GM18505 (cell line): ENCODE data around the gene QSER1.

Source experiments
- ATAC-seq: cut with Tn5 transposase; IDR thresholded peaks from one replicate; pipeline ENCODE4 v1.9.1; 2021; ENCODE audit not compliant: unreplicated experiment
- POLR2A ChIP-seq: IDR thresholded peaks from 4 replicates; pipeline ENCODE4 v1.6.1; 2011; ENCODE audit warnings: borderline replicate concordance; ENCODE audit not compliant: insufficient read depth, insufficient read length; ENCODE audit errors: extremely low read depth

Gene QSER1

GRCh38 chr11:32895471-32895870, 2.9 kb downstream of the QSER1 start:
- no peak for ATAC-seq
- TF ChIP-seq POLR2A = no peak

DNA sequence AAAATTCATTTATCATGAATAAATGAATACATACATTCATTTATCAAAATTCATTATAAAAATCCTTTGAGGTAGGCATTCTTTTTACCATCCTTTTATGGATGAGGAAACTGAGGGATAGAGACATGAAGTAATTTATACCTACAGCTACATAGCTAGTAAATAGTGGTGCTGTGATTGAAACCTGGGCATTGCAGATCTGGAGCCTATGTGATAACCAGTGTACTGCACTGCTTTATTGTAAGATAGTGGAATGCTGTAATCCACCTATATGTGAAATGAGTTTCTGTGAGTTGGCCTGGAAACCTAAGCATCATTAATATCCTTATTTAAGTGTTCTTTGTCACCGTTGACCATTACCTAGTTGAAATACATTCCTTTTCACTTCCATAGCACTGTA, 4.5 kb downstream of the QSER1 start:
- TF ChIP-seq POLR2A = no peak

DNA sequence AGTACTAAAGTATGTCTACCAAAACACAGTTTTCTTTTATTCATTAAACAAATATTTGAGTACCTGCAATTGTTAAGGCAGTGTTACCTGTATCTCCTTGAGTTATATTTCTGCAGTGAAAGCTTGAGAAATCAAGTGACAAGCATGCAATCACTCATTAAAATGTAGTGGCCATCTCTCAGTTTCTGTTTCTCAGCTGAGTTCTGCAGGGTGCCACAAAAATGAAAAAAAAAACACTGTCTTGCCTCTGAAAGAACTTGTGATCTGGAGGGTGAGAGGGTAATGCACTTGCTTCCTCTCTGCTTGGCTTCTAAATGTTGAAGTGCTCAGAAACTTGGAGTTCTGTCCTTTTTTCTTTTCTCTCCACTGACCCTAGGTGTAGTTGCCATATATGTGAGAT, 6.8 kb downstream of the QSER1 start:
- TF ChIP-seq POLR2A = no peak
- peak; percentile 52 for ATAC-seq

More for the DNA sequence above, 4.5 kb downstream of the QSER1 start:
- no peak for ATAC-seq

DNA sequence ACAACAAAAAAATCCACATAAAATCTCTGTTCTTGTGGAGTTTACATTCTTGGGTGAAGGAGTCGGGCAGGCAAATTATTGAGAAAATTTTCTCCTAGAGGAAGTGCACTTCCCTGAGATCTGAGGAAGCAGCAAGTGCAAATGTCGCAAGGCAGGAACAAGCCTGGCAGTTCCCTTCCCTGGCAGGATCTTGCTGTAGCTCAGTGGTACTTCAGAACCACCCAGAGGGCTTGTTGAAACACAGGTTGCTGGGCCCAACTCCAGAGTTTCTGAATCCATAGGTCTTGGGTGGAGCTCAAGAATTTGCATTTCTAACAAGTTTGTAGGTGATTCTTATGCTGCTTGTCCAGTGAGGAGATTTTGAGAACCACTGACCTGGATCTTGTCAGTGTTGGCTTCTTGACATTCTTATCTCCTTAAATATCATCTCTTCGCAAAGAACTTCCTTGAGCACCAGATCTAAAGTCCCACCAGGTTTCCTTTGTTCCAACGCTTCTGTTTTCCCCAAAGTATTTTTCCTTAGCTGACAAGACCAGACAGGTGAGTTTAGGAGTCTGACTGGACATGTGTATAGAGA, 9.6 kb downstream of the QSER1 start:
- ATAC-seq = no peak
- TF ChIP-seq POLR2A = no peak

- no peak for ATAC-seq
- TF ChIP-seq POLR2A = no peak
Observed at GRCh38 chr11:32905028-32905667, 12.5 kb downstream of the QSER1 start.

DNA sequence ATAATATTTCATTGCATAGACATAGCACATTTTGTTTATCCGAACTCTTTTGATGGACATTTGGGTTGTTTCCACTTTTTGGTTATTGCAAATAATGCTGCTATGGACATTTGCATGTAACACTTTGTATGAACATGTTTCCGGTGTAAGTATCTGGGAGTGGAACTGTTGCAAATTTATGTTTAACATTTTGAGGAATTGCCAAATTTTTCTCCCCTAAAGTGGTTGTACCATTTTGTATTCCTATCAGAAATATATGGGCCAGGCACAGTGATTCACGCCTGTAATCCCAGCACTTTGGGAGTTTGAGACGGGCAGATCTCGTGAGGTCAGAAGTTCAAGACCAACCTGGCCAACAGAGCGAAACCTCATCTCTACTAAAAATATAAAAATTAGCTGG, 16.0 kb downstream of the QSER1 start:
- no peak for TF ChIP-seq POLR2A
- ATAC-seq = no peak

DNA sequence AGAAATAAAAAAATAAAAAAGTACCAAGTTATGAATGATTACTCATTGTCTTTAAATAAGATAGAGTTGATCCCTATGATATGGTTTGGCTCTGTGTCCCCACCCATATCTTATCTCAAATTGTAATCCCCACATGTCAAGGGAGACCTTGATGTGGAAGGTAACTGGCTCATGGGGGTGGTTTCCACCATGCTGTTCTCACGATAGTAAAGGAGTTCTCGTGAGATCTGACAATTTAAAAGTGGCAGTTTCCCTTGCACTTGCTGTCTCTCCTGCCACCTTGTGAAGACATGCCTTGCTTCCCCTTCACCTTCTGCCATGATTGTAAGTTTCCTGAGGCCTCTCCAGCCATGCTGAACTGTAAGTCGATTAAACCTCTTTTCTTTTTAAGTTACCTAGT, 18.8 kb downstream of the QSER1 start:
- no peak for ATAC-seq
- TF ChIP-seq POLR2A = no peak

DNA sequence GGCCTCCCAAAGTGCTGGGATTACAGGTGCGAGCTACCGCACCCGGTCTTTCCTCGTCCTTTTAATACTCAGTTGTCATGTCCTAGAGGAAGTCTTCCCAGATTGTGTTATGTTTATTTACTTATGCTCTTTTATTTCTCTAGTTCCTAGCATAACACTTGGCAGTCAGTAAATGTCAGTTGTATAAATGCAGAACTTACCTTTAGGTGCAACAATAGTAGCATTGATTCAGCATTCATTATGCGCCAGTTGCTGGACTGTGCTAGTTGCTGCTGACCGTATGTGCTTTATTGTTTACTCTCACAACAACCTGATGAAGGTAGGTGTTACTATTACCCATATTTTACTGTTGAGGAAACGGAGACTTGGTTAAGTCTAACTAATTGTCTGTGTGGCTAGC, 20.8 kb downstream of the QSER1 start:
- ATAC-seq = no peak
- TF ChIP-seq POLR2A = no peak

DNA sequence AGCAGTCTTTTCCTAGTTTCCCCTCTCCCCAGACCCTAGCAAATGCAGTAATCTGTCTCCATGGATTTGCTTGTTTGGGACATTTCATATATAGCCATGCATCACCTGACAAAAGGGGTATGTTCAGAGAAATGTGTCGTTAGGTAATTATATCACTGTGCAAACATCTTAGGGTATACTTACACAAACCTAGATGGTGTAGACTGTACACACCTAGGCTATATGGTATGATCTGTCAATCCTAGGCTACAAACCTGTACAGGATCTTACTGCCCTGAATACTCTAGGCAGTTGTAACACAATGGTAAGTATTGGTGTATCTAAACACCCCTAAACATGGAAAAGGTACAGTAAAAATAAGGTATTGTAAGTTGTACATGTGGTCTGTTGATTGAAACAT, 23.8 kb downstream of the QSER1 start:
- ATAC-seq = no peak
- no peak for TF ChIP-seq POLR2A

DNA sequence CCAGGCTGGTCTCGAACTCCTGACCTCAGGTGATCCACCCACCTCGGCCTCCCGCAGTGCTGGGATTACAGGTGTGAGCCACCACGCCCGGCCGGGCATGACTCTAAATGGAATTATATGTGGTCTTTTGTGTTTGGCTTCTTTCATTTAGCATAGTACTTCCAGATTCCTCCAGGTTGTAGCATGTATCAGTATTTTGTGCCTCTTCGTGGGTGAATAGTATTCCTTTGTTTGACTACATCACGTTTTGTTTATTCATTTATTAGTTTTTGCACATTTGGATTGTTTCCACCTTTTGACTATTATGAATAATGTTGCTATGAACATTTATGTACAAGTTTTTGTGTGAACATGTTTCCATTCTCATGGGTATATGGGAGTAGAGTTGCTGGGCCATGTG, 24.4 kb downstream of the QSER1 start:
- no peak for TF ChIP-seq POLR2A
- ATAC-seq = no peak

- TF ChIP-seq POLR2A = no peak
- ATAC-seq = no peak
Observed at GRCh38 chr11:32918427-32918826, 25.8 kb downstream of the QSER1 start.

DNA sequence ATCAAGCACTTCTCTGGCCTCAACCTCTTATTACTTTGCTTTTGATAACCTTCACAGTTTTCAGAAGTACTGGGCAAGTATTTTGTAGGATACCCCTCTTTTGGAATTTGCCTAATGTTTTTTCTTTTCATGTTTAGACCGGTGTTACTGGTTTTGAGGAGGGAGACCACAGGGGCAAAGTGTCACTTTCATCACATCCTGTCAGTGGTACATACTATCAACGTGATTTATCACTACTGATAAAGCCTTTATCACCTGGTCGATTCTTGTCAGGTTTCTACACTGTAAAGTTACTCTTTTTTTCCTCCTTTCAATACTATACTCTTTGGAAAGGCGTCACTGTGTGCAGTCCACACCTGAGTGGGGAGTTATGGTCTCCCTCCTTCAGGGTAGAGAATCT, 26.7 kb downstream of the QSER1 start:
- ATAC-seq = no peak
- no peak for TF ChIP-seq POLR2A

DNA sequence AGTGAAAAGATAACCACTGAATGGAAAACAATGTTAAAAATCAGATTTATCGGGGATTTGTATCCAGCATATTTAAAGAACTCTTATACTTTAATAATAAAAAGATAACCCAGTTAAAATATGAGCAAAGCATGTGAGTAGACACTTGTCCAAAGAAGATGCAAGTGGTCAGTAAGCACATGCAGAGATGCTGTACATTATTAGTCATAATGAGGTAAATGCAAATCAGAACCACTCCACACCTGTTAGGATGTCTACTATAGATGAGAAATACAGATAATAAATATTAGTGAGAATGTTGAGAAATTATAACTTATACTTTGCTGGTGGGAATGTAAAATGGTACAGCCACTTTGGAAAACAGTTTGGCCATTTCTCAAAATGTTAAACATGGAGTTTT, 28.0 kb downstream of the QSER1 start:
- ATAC-seq = no peak
- TF ChIP-seq POLR2A = no peak

DNA sequence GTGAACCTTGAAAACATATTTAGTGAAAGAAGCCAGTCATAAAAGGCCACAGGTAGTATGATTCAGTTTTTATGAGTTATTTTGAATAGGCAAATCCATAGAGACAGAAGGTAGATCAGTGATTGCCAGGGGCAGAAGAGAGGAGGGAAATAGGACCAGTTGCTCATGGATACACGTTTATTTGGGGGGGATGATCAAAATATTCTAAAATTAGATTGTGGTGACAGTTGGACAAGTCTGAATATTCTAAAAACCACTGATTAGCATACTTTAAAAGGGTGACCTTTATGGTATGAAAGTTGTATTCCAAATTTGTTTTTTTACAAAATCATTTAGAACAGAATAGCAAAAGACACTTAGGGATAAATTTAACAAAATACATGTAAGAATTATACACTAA, 28.6 kb downstream of the QSER1 start:
- ATAC-seq = no peak
- TF ChIP-seq POLR2A = no peak

GRCh38 chr11:32931606-32932005, 39.0 kb downstream of the QSER1 start:
- no peak for TF ChIP-seq POLR2A
- no peak for ATAC-seq
